Endothelial cell (in vitro differentiated cells): Measurements from ENCODE around the gene KHDC4. TPM values are rescaled to one million over a fixed set of nuclear protein-coding genes. Genes with fewer than 3 reads are reported as not detected.
A peak's percentile ranks its signal among the peaks of the same experiment; 100 is the strongest.

Experiments used
- DNase-seq: peaks from one replicate; pipeline ENCODE4 v3.0.0; 2021; ENCODE audit warnings: low spot score
- H3K27ac Mint-ChIP-seq: one replicate; pipeline ENCODE4 v1.8.0; 2021; ENCODE audit warnings: mixed read lengths, inconsistent platforms; ENCODE audit not compliant: unreplicated experiment
- H3K27me3 Mint-ChIP-seq: one replicate; pipeline ENCODE4 v1.8.0; 2021; ENCODE audit warnings: mild to moderate bottlenecking, moderate library complexity, mixed read lengths, inconsistent platforms; ENCODE audit not compliant: unreplicated experiment
- H3K36me3 Mint-ChIP-seq: one replicate; pipeline ENCODE4 v1.8.0; 2021; ENCODE audit warnings: mild to moderate bottlenecking, low read depth, mixed read lengths, inconsistent platforms; ENCODE audit not compliant: unreplicated experiment
- H3K4me1 Mint-ChIP-seq: one replicate; pipeline ENCODE4 v1.8.0; 2021; ENCODE audit warnings: mild to moderate bottlenecking, mixed read lengths, inconsistent platforms; ENCODE audit not compliant: unreplicated experiment
- H3K4me3 Mint-ChIP-seq: one replicate; pipeline ENCODE4 v1.8.0; 2021; ENCODE audit warnings: mild to moderate bottlenecking, mixed read lengths, inconsistent platforms; ENCODE audit not compliant: unreplicated experiment
- H3K9me3 Mint-ChIP-seq: one replicate; pipeline ENCODE4 v1.8.0; 2021; ENCODE audit warnings: mixed read lengths, inconsistent platforms; ENCODE audit not compliant: unreplicated experiment
- CTCF ChIP-seq: fragments of 200-600 bp; sonication (generic); IDR thresholded peaks from one replicate; pipeline ENCODE4 v1.5.0; 2021; ENCODE audit warnings: antibody characterized with exemption; ENCODE audit not compliant: unreplicated experiment
- total RNA-seq: library from RNA; stranded (reverse); fragmentation: NEBNext Ultra II Directional; extraction: Animal tissue kit (Norgen Biotek cat#: 25700); gene quantifications from one replicate; pipeline ENCODE4 v1.2.1, GENCODE V29; 2021; ENCODE audit not compliant: unreplicated experiment

The KHDC4 gene
- total RNA-seq, 1 donor from 2014 or later, result 42.6 TPM

GRCh38 chr1:155913969-155914757 is 20.1 kb downstream of the KHDC4 start:
- H3K9me3 Mint-ChIP-seq, result no peaks in the 10 kb centered on the region
- peaks cover 10% of the 10 kb centered on the region for H3K4me1 Mint-ChIP-seq
- no peak for DNase-seq
- H3K27ac Mint-ChIP-seq, result no peak overlapping the region
- no peak for TF ChIP-seq CTCF
- no peak overlapping the region for H3K4me3 Mint-ChIP-seq
- no peaks in the 10 kb centered on the region for H3K27me3 Mint-ChIP-seq
- peaks cover 45% of the 10 kb centered on the region for H3K36me3 Mint-ChIP-seq

DNA sequence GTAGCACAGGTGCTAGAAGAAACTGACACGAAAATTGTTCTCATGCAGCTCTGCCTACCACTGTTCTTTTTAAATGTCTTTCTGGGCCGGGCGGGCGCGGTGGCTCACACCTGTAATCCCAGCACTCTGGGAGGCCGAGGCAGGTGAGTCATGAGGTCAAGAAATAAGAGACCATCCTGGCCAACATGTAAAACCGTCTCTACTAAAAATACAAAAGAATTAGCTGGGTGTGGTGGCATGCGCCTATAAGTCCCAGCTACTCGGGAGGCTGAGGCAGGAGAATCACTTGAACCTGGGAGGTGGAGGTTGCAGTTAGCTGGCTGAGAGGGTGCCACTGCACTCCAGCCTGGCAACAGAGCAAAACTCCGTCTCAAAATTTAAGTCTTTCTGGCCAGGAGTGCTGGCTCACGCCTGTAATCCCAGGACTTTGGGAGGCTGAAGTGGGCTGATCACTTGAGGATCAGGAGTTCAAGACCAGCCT is 22.1 kb downstream of the KHDC4 start:
- Mint-ChIP-seq H3K36me3 (peaks cover 34% of the 10 kb centered on the region), H3K4me1 (peaks cover 10% of the 10 kb centered on the region), H3K4me3 (peak overlapping the region; percentile 99), H3K27ac (peak overlapping the region; percentile 94), H3K27me3 (no peaks in the 10 kb centered on the region), H3K9me3 (no peaks in the 10 kb centered on the region)
- DNase-seq, result no peak
- TF ChIP-seq CTCF, result no peak

DNA sequence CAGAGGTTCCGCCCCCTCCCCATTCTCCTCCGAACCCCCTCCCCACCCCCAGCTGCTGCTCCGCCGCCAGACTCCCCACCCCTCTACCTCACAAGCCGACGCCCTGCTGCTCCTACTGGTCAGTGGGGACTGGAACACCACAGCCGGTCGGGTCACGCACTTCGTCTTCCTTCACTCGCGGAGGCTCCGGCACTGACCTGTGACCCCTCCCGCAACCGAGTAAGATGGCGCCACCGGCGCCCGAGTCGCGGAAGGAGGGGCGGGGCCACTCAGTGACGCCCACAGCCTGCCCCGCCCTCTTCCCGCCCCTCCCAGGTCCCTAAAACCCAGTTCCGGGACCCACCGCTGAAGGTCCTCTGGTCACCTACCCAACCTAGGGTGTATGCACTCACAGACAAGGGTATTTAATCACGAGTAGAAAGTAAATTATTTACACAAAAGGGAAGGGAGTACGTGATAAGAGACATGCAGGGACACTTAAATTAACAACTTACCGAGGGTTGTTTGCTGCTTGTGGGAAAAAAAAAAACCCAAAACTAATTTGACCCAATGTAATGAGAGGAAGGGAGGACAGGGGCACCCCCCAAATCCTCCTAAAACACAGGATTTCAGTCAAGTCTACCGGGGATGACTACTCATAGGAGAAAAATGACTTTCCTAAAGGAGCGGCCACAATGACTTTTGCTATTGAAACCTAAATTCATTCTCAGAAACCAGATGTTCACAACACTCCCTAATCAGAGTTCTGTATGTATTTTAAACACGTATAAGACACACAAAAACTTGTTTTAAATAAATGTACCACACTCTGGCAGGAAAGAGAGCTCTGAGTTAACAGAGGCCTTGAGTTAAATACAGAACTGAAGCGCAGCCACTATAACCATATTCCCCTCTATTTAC is 22.8 kb downstream of the KHDC4 start, which contains the start of gene RIT1:
Gene RIT1, minus strand, starts transcription at position 194 of the 900 bp plus-strand sequence. CDS start 588 bp downstream, outside the sequence.
- Mint-ChIP-seq H3K27ac (peak within 1 kb of the TSS; percentile 94), H3K9me3 (no peaks in the 10 kb centered on the region), H3K36me3 (peaks cover 27% of the 10 kb centered on the region), H3K4me1 (peaks cover 10% of the 10 kb centered on the region), H3K27me3 (no peaks in the 10 kb centered on the region), H3K4me3 (peak within 1 kb of the TSS; percentile 99)
- TF ChIP-seq CTCF, result no peak
- DNase-seq, result peak; percentile 84

GRCh38 chr1:155910621-155911121 is 23.5 kb downstream of the KHDC4 start:
- Mint-ChIP-seq H3K36me3 (peaks cover 22% of the 10 kb centered on the region), H3K4me3 (peak overlapping the region; percentile 99), H3K9me3 (no peaks in the 10 kb centered on the region), H3K4me1 (peaks cover 11% of the 10 kb centered on the region), H3K27ac (peak overlapping the region; percentile 94), H3K27me3 (no peaks in the 10 kb centered on the region)
- no peak for TF ChIP-seq CTCF
- DNase-seq, result peak; percentile 6
